ENCODE measurements around the gene TDG.

DNA sequence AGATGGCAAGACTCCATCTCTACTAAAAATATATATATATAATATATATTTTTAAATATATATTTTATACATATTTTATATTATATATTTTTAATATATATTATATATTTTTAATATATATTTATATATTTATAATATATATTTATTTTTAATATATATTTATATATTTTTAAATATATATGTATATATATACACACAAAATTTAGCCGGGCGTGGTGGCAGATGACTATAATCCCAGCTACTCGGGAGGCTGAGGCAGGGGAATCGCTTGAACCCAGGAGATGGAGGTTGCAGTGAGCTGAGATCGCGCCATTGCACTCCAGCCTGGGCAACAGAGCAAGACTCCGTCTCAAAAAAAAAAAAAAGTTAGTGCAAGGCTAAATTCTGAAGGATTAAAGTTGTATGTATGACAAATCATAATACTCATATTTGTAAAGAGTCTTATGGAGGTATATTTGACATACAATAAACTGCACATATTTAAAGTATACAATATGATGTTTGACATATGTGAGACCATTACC is 7.7 kb upstream of the TDG start:
- TF ChIP-seq POLR2AphosphoS5 (IDR thresholded peaks at IDR 0.05) (no peak), EP300 (IDR thresholded peaks at IDR 0.05) (no peak)
- TF ChIP-seq, protein P1, sequence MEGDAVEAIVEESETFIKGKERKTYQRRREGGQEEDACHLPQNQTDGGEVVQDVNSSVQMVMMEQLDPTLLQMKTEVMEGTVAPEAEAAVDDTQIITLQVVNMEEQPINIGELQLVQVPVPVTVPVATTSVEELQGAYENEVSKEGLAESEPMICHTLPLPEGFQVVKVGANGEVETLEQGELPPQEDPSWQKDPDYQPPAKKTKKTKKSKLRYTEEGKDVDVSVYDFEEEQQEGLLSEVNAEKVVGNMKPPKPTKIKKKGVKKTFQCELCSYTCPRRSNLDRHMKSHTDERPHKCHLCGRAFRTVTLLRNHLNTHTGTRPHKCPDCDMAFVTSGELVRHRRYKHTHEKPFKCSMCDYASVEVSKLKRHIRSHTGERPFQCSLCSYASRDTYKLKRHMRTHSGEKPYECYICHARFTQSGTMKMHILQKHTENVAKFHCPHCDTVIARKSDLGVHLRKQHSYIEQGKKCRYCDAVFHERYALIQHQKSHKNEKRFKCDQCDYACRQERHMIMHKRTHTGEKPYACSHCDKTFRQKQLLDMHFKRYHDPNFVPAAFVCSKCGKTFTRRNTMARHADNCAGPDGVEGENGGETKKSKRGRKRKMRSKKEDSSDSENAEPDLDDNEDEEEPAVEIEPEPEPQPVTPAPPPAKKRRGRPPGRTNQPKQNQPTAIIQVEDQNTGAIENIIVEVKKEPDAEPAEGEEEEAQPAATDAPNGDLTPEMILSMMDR (IDR thresholded peaks at IDR 0.05), result no peak

Measured in suprapubic skin (tissue), 4 donors.